NCI-H69 (cell line): Measurements from ENCODE around the gene NFIX.

Experiments
- DNase-seq: peaks from one replicate; lab custom pipeline; 2025; lab: John Stamatoyannopoulos, UW

The NFIX gene

GRCh38 chr19:13103581-13104359, 108.5 kb downstream of the NFIX start:
- DNase-seq: no peak

- DNase-seq: no peak
These were observed 109.1 kb downstream of the NFIX start for GRCh38 chr19:13104360-13104847.

GRCh38 chr19:13104848-13105711, 109.8 kb downstream of the NFIX start:
- no peak for DNase-seq

GRCh38 chr19:13109361-13110098, 114.3 kb downstream of the NFIX start:
- no peak for DNase-seq

GRCh38 chr19:13110099-13110610, 114.9 kb downstream of the NFIX start:
- no peak for DNase-seq

- DNase-seq: no peak
These were observed 117.3 kb downstream of the NFIX start for GRCh38 chr19:13112555-13112954.

GRCh38 chr19:13115936-13116281, 120.6 kb downstream of the NFIX start:
- peak; percentile 33 for DNase-seq

- peak; percentile 98 for DNase-seq
These were observed 121.3 kb downstream of the NFIX start, which contains the start of gene TRMT1 for GRCh38 chr19:13116282-13117175. Gene TRMT1 (minus strand): TSS chr19:13116740. CDS start chr19:13116399, 341 bp downstream.

GRCh38 chr19:13117176-13117771, 122.0 kb downstream of the NFIX start:
- no peak for DNase-seq

GRCh38 chr19:13117772-13118423, 122.6 kb downstream of the NFIX start, which contains the start of gene NACC1:
Gene NACC1 (plus strand): TSS chr19:13118264. CDS start chr19:13135208, 16,944 bp downstream.
- peak; percentile 99 for DNase-seq

GRCh38 chr19:13118424-13119193, 123.3 kb downstream of the NFIX start:
- peak; percentile 92 for DNase-seq

GRCh38 chr19:13119627-13120026, 124.4 kb downstream of the NFIX start:
- no peak for DNase-seq

GRCh38 chr19:13120031-13120430, 124.8 kb downstream of the NFIX start:
- no peak for DNase-seq

GRCh38 chr19:13120817-13121216, 125.5 kb downstream of the NFIX start:
- DNase-seq: no peak

GRCh38 chr19:13121551-13122274, 126.4 kb downstream of the NFIX start:
- DNase-seq: no peak

GRCh38 chr19:13122275-13122878, 127.1 kb downstream of the NFIX start:
- no peak for DNase-seq

GRCh38 chr19:13122980-13123957, 128.0 kb downstream of the NFIX start:
- no peak for DNase-seq
